Upper lobe of left lung (tissue), 6 donors: ENCODE data around the gene ZNF502. TPM values are rescaled to one million over a fixed set of nuclear protein-coding genes. Genes with fewer than 3 reads are reported as not detected.

Experiments used
- ATAC-seq, 2 donors: fragments of 200-7000 bp; cut with Tn5 transposase; one replicate each; pipeline ENCODE4 v1.9.1; 2022; ENCODE audit warnings: mild to moderate bottlenecking in 2 of 2, moderate library complexity in 2 of 2; ENCODE audit not compliant: low FRiP score in 2 of 2
- DNase-seq, 2 donors: peaks; one replicate each; pipeline ENCODE4 v3.0.0-alpha.2; 2019 to 2020
- H3K27ac ChIP-seq, 4 donors: fragments of 200-600 bp; sonication (generic); one replicate each; pipeline ENCODE4 v1.5.1; 2016 to 2019
- H3K27me3 ChIP-seq, 4 donors: fragments of 200-600 bp; sonication (generic); one replicate each; pipeline ENCODE4 v1.5.1; 2017 to 2019
- H3K36me3 ChIP-seq, 4 donors: fragments of 200-600 bp; sonication (generic); one replicate each; pipeline ENCODE4 v1.5.1; 2016 to 2019
- H3K4me1 ChIP-seq, 4 donors: fragments of 200-600 bp; sonication (generic); one replicate each; pipeline ENCODE4 v1.5.1; 2018 to 2019
- H3K4me3 ChIP-seq, 4 donors: fragments of 200-600 bp; sonication (generic); one replicate each; pipeline ENCODE4 v1.5.1; 2017 to 2019; ENCODE audit warnings: mild to moderate bottlenecking in 2 of 4, moderate library complexity in 1 of 4
- H3K9me3 ChIP-seq, 4 donors: fragments of 200-600 bp; sonication (generic); one replicate each; pipeline ENCODE4 v1.5.1; 2018 to 2019
- EP300 ChIP-seq, 4 donors: sonication (generic); formaldehyde crosslinking; IDR thresholded peaks; one replicate each; pipeline ENCODE4 v1.5.1; 2017; ENCODE audit warnings: antibody characterized with exemption in 4 of 4, control low read depth in 2 of 4
- POLR2A ChIP-seq, 4 donors: fragments of 450-650 bp; IDR thresholded peaks; one replicate each; pipeline ENCODE4 v1.5.1; 2016 to 2017; ENCODE audit warnings: antibody characterized with exemption in 4 of 4, mild to moderate bottlenecking in 2 of 4
- POLR2AphosphoS5 ChIP-seq, 2 donors: sonication (generic); formaldehyde crosslinking; IDR thresholded peaks; one replicate each; pipeline ENCODE4 v1.5.1; 2017; ENCODE audit warnings: antibody characterized with exemption in 2 of 2
- WGBS, 2 donors: methylation state at CpG; one replicate each; pipeline ENCODE4 v1.1.5; 2017 to 2018; 5-methylcytosine and 5-hydroxymethylcytosine counted together
- total RNA-seq, 6 donors: library from RNA; depleted of rRNA in 4 of 6; stranded (reverse); fragments of >200 nt in 4 of 6; gene quantifications; one replicate each; pipeline versions ENCODE4 v1.1.0 to v1.2.1, GENCODE V29; 2016 to 2021
- TF ChIP-seq, protein P1 (sequence below), 6 experiments: fragments of 450-650 bp in 4 of 6; fragments of 200-600 bp in 2 of 6; sonication (generic) in 2 of 6; IDR thresholded peaks; one replicate each; pipeline ENCODE4 v1.5.1; 2016 to 2019; ENCODE audit warnings: antibody characterized with exemption in 6 of 6
- donor health status: DM: no; HTN: no; CAD: no; lungs with moderate emphysema.
- donor health status: DM: no; HTN: yes; CAD: no; lungs with severe emphysema.

The ZNF502 gene
- total RNA-seq, 6 donors from 2014 or later, result 1.00 to 4.7 (median 3.7) TPM

DNA sequence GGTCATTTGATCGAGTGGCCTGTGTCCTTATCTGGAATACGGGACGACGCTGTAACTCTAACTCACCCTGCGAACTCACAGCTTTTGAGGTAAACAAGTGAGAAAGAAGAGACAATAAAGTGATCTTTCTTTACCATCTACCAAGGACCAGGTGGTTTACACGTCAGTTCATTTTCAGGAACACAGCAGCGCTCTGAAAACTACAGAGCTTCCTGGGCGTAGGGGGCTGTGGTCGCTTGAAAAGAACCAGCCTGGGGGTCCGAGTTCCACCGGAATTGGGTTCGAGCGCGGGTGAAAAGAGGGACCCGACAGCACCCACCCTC, 48.6 kb downstream of the ZNF502 start:
- peaks cover 12 to 26% (median 16%) of the 10 kb centered on the region in 4 donors for H3K4me1 ChIP-seq
- ATAC-seq (no peak), DNase-seq (no peak)
- H3K4me3 ChIP-seq, result peak overlapping the region; percentile 59 to 86 (median 73)
- no peak for TF ChIP-seq POLR2A (IDR thresholded peaks at IDR 0.05)
- no peak for TF ChIP-seq EP300 (IDR thresholded peaks at IDR 0.05)
- TF ChIP-seq, protein P1, sequence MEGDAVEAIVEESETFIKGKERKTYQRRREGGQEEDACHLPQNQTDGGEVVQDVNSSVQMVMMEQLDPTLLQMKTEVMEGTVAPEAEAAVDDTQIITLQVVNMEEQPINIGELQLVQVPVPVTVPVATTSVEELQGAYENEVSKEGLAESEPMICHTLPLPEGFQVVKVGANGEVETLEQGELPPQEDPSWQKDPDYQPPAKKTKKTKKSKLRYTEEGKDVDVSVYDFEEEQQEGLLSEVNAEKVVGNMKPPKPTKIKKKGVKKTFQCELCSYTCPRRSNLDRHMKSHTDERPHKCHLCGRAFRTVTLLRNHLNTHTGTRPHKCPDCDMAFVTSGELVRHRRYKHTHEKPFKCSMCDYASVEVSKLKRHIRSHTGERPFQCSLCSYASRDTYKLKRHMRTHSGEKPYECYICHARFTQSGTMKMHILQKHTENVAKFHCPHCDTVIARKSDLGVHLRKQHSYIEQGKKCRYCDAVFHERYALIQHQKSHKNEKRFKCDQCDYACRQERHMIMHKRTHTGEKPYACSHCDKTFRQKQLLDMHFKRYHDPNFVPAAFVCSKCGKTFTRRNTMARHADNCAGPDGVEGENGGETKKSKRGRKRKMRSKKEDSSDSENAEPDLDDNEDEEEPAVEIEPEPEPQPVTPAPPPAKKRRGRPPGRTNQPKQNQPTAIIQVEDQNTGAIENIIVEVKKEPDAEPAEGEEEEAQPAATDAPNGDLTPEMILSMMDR (IDR thresholded peaks at IDR 0.05), result no peak
- no peak for TF ChIP-seq POLR2AphosphoS5 (IDR thresholded peaks at IDR 0.05)
- peak overlapping the region; percentile 74 to 89 (median 78) for H3K27ac ChIP-seq
- H3K9me3 ChIP-seq, result peaks cover 0 to 12% (median 1%) of the 10 kb centered on the region in 4 donors
- WGBS, 2 donors, result 3 to 5% methylated on average over 13 to 15 of the region's 15 CpGs
- no peaks in the 10 kb centered on the region for H3K27me3 ChIP-seq
- H3K36me3 ChIP-seq, result peaks cover 0 to 8% (median 0%) of the 10 kb centered on the region in 4 donors

DNA sequence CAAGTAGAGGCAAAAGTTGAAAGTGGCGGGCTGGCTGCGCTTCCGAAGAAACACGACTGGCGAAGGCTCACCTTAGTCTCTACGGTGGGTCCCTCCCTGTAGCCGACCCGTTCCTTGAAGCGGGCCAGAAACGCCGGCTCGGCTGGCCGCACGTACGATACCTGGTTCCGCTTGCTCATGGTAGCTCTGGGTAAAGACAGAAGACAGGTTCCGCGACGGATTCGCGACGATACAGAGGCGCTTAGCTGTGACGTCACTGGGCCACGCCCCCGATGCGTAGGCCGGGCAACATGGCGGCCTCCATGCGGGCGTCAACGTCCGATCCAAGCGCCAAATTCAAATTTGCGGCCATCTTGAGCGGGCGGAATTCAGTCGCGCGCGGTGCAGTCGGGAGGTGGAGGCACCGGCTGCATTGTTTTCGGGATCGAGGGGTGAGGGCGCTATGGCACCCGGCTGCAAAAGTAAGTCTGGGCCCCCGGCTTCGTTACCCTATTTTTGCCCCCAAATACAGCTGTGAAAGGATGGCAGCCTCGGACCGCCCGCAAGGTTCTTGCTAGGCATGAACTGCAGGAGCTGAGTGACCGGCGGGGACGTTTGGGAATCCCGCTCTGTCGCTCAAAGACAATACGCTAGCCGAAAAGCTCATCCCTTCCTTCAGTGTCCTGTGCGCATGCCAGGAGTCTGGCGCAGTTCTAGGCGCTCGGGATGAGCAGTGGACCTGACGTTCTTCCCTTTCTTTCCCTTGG, 49.1 kb downstream of the ZNF502 start, which contains the start of the genes KIAA1143 and KIF15:
Gene KIAA1143 (minus strand): TSS at position 196 of the 746 bp plus-strand sequence. CDS start 17 bp downstream, at position 179.
Gene KIF15 (plus strand): TSS at position 371 of the 746 bp plus-strand sequence. CDS start 72 bp downstream, at position 443.
- H3K4me3 ChIP-seq, result peak within 1 kb of the TSS; percentile 59 to 86 (median 73)
- peaks cover 0 to 8% (median 0%) of the 10 kb centered on the region in 4 donors for H3K36me3 ChIP-seq
- ATAC-seq (peak; percentile 98 to 99), DNase-seq (peak; percentile 96 to 99)
- H3K27ac ChIP-seq, result peak within 1 kb of the TSS; percentile 74 to 89 (median 78)
- 4 to 6% methylated on average over 19 to 60 of the region's 64 CpGs for WGBS, 2 donors
- no peaks in the 10 kb centered on the region for H3K27me3 ChIP-seq
- H3K9me3 ChIP-seq, result peaks cover 0 to 12% (median 1%) of the 10 kb centered on the region in 4 donors
- TF ChIP-seq POLR2A (IDR thresholded peaks at IDR 0.05) (peak in 3 of 4 donors; percentile 51 to 76 (median 60)), EP300 (IDR thresholded peaks at IDR 0.05) (no peak), POLR2AphosphoS5 (IDR thresholded peaks at IDR 0.05) (peak; percentile 95 to 97)
- TF ChIP-seq, protein P1 (IDR thresholded peaks at IDR 0.05), result peak in 3 of 6 experiments; percentile 9 to 38 (median 34)
- H3K4me1 ChIP-seq, result peaks cover 12 to 26% (median 16%) of the 10 kb centered on the region in 4 donors

- Histone ChIP-seq H3K27me3 (no peaks in the 10 kb centered on the region), H3K9me3 (peaks cover 0 to 6% (median under 1%) of the 10 kb centered on the region in 4 donors), H3K36me3 (peaks cover 0 to 8% (median 0%) of the 10 kb centered on the region in 4 donors), H3K4me3 (peak overlapping the region; percentile 59 to 86 (median 73)), H3K27ac (no peak overlapping the region), H3K4me1 (peaks cover 12 to 26% (median 16%) of the 10 kb centered on the region in 4 donors)
- TF ChIP-seq, protein P1 (IDR thresholded peaks at IDR 0.05), result no peak
- TF ChIP-seq POLR2AphosphoS5 (IDR thresholded peaks at IDR 0.05) (no peak), POLR2A (IDR thresholded peaks at IDR 0.05) (no peak), EP300 (IDR thresholded peaks at IDR 0.05) (no peak)
- no peak for ATAC-seq
- DNase-seq, result no peak
- 2% methylated on average over 9 of the region's 9 CpGs for WGBS, 2 donors
These were observed 49.8 kb downstream of the ZNF502 start for GRCh38 chr3:44762170-44762677.

GRCh38 chr3:44762690-44763089, 50.2 kb downstream of the ZNF502 start:
- TF ChIP-seq, protein P1 (IDR thresholded peaks at IDR 0.05), result no peak
- TF ChIP-seq EP300 (IDR thresholded peaks at IDR 0.05) (no peak), POLR2A (IDR thresholded peaks at IDR 0.05) (no peak), POLR2AphosphoS5 (IDR thresholded peaks at IDR 0.05) (no peak)

More at GRCh38 chr3:44762690-44763089, 50.2 kb downstream of the ZNF502 start:
- DNase-seq (no peak), ATAC-seq (no peak)
- Histone ChIP-seq H3K4me1 (peaks cover 12 to 26% (median 16%) of the 10 kb centered on the region in 4 donors), H3K4me3 (no peak overlapping the region), H3K27me3 (no peaks in the 10 kb centered on the region), H3K9me3 (peaks cover 0 to 5% (median 0%) of the 10 kb centered on the region in 4 donors), H3K27ac (no peak overlapping the region), H3K36me3 (peaks cover 0 to 8% (median 0%) of the 10 kb centered on the region in 4 donors)
- 25 to 47% methylated on average over 5 of the region's 5 CpGs for WGBS, 2 donors
